Activated CD4-positive, CD25-positive, alpha-beta regulatory T cell (primary cell): ENCODE measurements around the gene KNDC1.

Experiments used
- DNase-seq, 4 experiments: peaks; one replicate each; lab custom pipeline; 2025; lab: John Stamatoyannopoulos, UW

KNDC1 gene

DNA sequence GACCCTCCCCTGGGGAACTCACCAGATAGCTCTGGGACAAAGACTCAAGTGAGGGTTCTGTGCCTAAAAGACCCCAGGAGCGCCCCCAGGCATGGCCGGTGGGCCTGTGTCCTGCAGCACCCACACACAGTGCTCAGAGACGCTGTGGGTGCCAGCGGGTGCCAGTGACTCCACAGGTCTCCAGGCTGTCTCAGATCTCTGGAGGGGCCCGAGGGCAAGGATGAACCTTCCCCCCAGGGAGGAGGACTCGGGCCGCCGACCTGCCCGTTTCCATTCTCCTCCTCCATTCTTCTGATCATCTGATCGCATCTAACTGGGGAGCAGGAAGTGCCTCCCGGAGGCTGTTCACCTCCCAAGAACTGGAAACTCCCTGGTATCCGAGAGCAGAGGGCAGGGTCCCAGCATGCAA is 115.7 kb downstream of the KNDC1 start:
- peak in 2 of 4 experiments; percentile 21 to 27 for DNase-seq
